EH (cell line): ENCODE data around the gene TRIM8.

Source experiments
- DNase-seq: peaks from one replicate; pipeline ENCODE4 v3.0.0-alpha.2; 2015; ENCODE audit warnings: low read depth

The TRIM8 gene

GRCh38 chr10:102644066-102644645 is at the start of gene TRIM8:
Gene TRIM8, plus strand, starts transcription at chr10:102644479. Its CDS starts 139 bp downstream, at chr10:102644618.
- peak; percentile 55 for DNase-seq

GRCh38 chr10:102595293-102595692 is 49.0 kb upstream of the TRIM8 start:
- no peak for DNase-seq

- no peak for DNase-seq
Observed at GRCh38 chr10:102595897-102596296, 48.4 kb upstream of the TRIM8 start.

GRCh38 chr10:102596506-102596971 is 47.7 kb upstream of the TRIM8 start:
- peak; percentile 68 for DNase-seq

GRCh38 chr10:102597131-102597991 is 46.9 kb upstream of the TRIM8 start:
- DNase-seq: no peak

- DNase-seq: no peak
Observed at GRCh38 chr10:102598243-102598642, 46.0 kb upstream of the TRIM8 start.

GRCh38 chr10:102599565-102600327 is 44.5 kb upstream of the TRIM8 start:
- peak; percentile 21 for DNase-seq

GRCh38 chr10:102600816-102601215 is 43.5 kb upstream of the TRIM8 start:
- DNase-seq: no peak

- DNase-seq: no peak
Observed at GRCh38 chr10:102601639-102602038, 42.6 kb upstream of the TRIM8 start.

GRCh38 chr10:102602272-102603045 is 41.8 kb upstream of the TRIM8 start:
- DNase-seq: peak; percentile 69

GRCh38 chr10:102603946-102604345 is 40.3 kb upstream of the TRIM8 start:
- no peak for DNase-seq

GRCh38 chr10:102604439-102604841 is 39.8 kb upstream of the TRIM8 start:
- peak; percentile 90 for DNase-seq

GRCh38 chr10:102605712-102606111 is 38.6 kb upstream of the TRIM8 start:
- DNase-seq: peak; percentile 85

GRCh38 chr10:102608487-102608886 is 35.8 kb upstream of the TRIM8 start:
- no peak for DNase-seq

- no peak for DNase-seq
Observed at GRCh38 chr10:102610441-102610887, 33.8 kb upstream of the TRIM8 start.

- peak; percentile 43 for DNase-seq
Observed at GRCh38 chr10:102611514-102612087, 32.7 kb upstream of the TRIM8 start.

- no peak for DNase-seq
Observed at GRCh38 chr10:102612964-102613275, 31.4 kb upstream of the TRIM8 start.

GRCh38 chr10:102613286-102613685 is 31.0 kb upstream of the TRIM8 start:
- DNase-seq: no peak

GRCh38 chr10:102613785-102614184 is 30.5 kb upstream of the TRIM8 start:
- DNase-seq: no peak

- DNase-seq: no peak
Observed at GRCh38 chr10:102614888-102615287, 29.4 kb upstream of the TRIM8 start.

GRCh38 chr10:102615361-102615760 is 28.9 kb upstream of the TRIM8 start:
- peak; percentile 36 for DNase-seq
